GM18517 (cell line): ENCODE measurements around the gene MAEA.
"Not testable (repeated sequence)": the region's sequence is repeated elsewhere in the genome, so short reads cannot be mapped to it uniquely, and the experiment has no call there.

Experiments used
- ATAC-seq: cut with Tn5 transposase; IDR thresholded peaks from one replicate; pipeline ENCODE4 v1.9.1; 2021; ENCODE audit warnings: mild to moderate bottlenecking, moderate library complexity; ENCODE audit not compliant: unreplicated experiment

The MAEA gene

GRCh38 chr4:1333256-1333655 is 43.6 kb downstream of the MAEA start:
- ATAC-seq, result no peak

- ATAC-seq, result not testable (repeated sequence)
Observed at GRCh38 chr4:1333851-1334578, 44.3 kb downstream of the MAEA start.

- ATAC-seq, result no peak
Observed at GRCh38 chr4:1334579-1334895, 44.8 kb downstream of the MAEA start.

GRCh38 chr4:1335193-1335883 is 45.6 kb downstream of the MAEA start:
- ATAC-seq, result not testable (repeated sequence)

GRCh38 chr4:1336088-1336491 is 46.4 kb downstream of the MAEA start:
- ATAC-seq, result no peak

- no peak for ATAC-seq
Observed at GRCh38 chr4:1337376-1337831, 47.7 kb downstream of the MAEA start.

GRCh38 chr4:1337951-1338751 is 48.5 kb downstream of the MAEA start:
- no peak for ATAC-seq

GRCh38 chr4:1338752-1339414 is 49.2 kb downstream of the MAEA start:
- ATAC-seq, result no peak

GRCh38 chr4:1339489-1339888 is 49.8 kb downstream of the MAEA start:
- no peak for ATAC-seq

GRCh38 chr4:1340181-1340747 is 50.6 kb downstream of the MAEA start:
- ATAC-seq, result no peak

GRCh38 chr4:1340861-1341260 is 51.2 kb downstream of the MAEA start:
- ATAC-seq, result no peak

GRCh38 chr4:1342003-1342402 is 52.3 kb downstream of the MAEA start:
- ATAC-seq, result no peak

- no peak for ATAC-seq
Observed at GRCh38 chr4:1344696-1345095, 55.0 kb downstream of the MAEA start.

GRCh38 chr4:1345903-1346780 is 56.5 kb downstream of the MAEA start:
- ATAC-seq, result peak; percentile 4

- peak; percentile 87 for ATAC-seq
Observed at GRCh38 chr4:1346781-1347409, 57.2 kb downstream of the MAEA start, which contains the start of gene UVSSA. Gene UVSSA, plus strand, starts transcription at chr4:1347208. Its CDS starts 884 bp downstream, at chr4:1348092.

- ATAC-seq, result peak; percentile 28
Observed at GRCh38 chr4:1347410-1347864, 57.7 kb downstream of the MAEA start.

- no peak for ATAC-seq
Observed at GRCh38 chr4:1348014-1348513, 58.4 kb downstream of the MAEA start.

GRCh38 chr4:1348746-1349145 is 59.1 kb downstream of the MAEA start:
- ATAC-seq, result no peak
